GM12878 (cell line): ENCODE data around the gene ADAP1. TPM values are rescaled to one million over a fixed set of nuclear protein-coding genes. Genes with fewer than 3 reads are reported as not detected.

ENCODE experiments used
- ATAC-seq: fragments of 200-7000 bp; cut with Tn5 transposase; 3 replicates; pipeline ENCODE4 v1.9.1; 2020; ENCODE audit warnings: mild to moderate bottlenecking, moderate library complexity
- BruUV-seq: library from RNA; stranded (reverse); fragments of 400-500 nt; replicated peaks from 2 replicates; lab custom pipeline; 2021; lab: Mats Ljungman, UMichigan
- CTCF ChIA-PET: fragments of 300-600 bp; sonication (Branson Sonifier 250); formaldehyde crosslinking; extraction: SDS; loops from one replicate; lab custom pipeline; 2021; ENCODE audit warnings: inconsistent platforms; lab: Yijun Ruan, JAX
- POLR2A ChIA-PET: fragments of 350-600 bp; formaldehyde crosslinking; extraction: SDS; loops from one replicate; lab custom pipeline; 2021; ENCODE audit warnings: inconsistent platforms; lab: Charles Lee
- RAD21 ChIA-PET: fragments of 300-600 bp; sonication (Branson Sonifier 250); formaldehyde crosslinking; loops from one replicate; lab custom pipeline; 2023; ENCODE audit warnings: antibody characterized with exemption; ENCODE audit not compliant: unreplicated experiment; lab: Charles Lee
- SMC1A ChIA-PET: fragments of 300-600 bp; sonication (Branson Sonifier 250); formaldehyde crosslinking; loops from one replicate; lab custom pipeline; 2023; ENCODE audit not compliant: unreplicated experiment, uncharacterized antibody; lab: Charles Lee
- DNase-seq: peaks from one replicate; pipeline ENCODE4 v3.0.0-alpha.2; 2011; ENCODE audit warnings: low read depth, low spot score
- FAIRE-seq: peaks from 3 replicates; lab custom pipeline; 2011; peaks lifted over from hg19 to GRCh38; lab: Jason Lieb, UNC
- H2AFZ ChIP-seq: 2 replicates; pipeline ENCODE4 v1.6.0; 2011; ENCODE audit warnings: low read depth, low read length, control low read depth; ENCODE audit not compliant: control insufficient read depth
- H3K27ac ChIP-seq: 2 replicates; pipeline ENCODE4 v1.5.1; 2011; ENCODE audit warnings: control low read depth; ENCODE audit not compliant: control insufficient read depth, insufficient read depth
- H3K27me3 ChIP-seq, 2 experiments: replicated peaks in 1 of 2; 2 replicates each; pipeline versions ENCODE4 v1.6.0 to v1.6.1; 2011; ENCODE audit warnings: low read length in 1 of 2; ENCODE audit not compliant: control insufficient read depth in 2 of 2, insufficient read depth in 2 of 2
- H3K36me3 ChIP-seq, 2 experiments: 2 replicates each; pipeline ENCODE4 v1.5.1; 2011; ENCODE audit warnings: low read length in 1 of 2; ENCODE audit not compliant: control insufficient read depth in 2 of 2, insufficient read depth in 2 of 2
- H3K4me1 ChIP-seq: 2 replicates; pipeline ENCODE4 v1.6.1; 2011; ENCODE audit warnings: mild to moderate bottlenecking, low read length, moderate library complexity, mixed read lengths; ENCODE audit not compliant: control insufficient read depth, insufficient read depth
- H3K4me2 ChIP-seq: 2 replicates; pipeline ENCODE4 v1.6.0; 2011; ENCODE audit warnings: control low read depth; ENCODE audit not compliant: control insufficient read depth, insufficient read depth
- H3K4me3 ChIP-seq: fragments of 200-600 bp; sonication (generic); 2 replicates; pipeline ENCODE4 v1.5.1; 2016
- H3K79me2 ChIP-seq: 2 replicates; pipeline ENCODE4 v1.6.0; 2011; ENCODE audit warnings: low read length; ENCODE audit not compliant: control insufficient read depth, insufficient read depth
- H3K9ac ChIP-seq: 2 replicates; pipeline ENCODE4 v1.8.0; 2011; ENCODE audit warnings: low read length, control low read depth, mixed read lengths; ENCODE audit not compliant: control insufficient read depth, insufficient read depth
- H3K9me3 ChIP-seq: replicated peaks from 3 replicates; pipeline ENCODE4 v1.5.1; 2011; ENCODE audit warnings: mild to moderate bottlenecking, low read length; ENCODE audit not compliant: control insufficient read depth, insufficient read depth
- H4K20me1 ChIP-seq: 2 replicates; pipeline ENCODE4 v1.6.0; 2011; ENCODE audit not compliant: control insufficient read depth, insufficient read depth
- EZH2 ChIP-seq: IDR thresholded peaks from 2 replicates; pipeline ENCODE4 v1.6.1; 2012; ENCODE audit warnings: low read depth, mild to moderate bottlenecking, control low read depth, inconsistent platforms, low read length, borderline replicate concordance; ENCODE audit not compliant: control insufficient read depth
- MXI1 ChIP-seq: fragments of 150-350 bp; IDR thresholded peaks from 2 replicates; pipeline ENCODE4 v1.6.1; 2011; ENCODE audit warnings: low read depth, mild to moderate bottlenecking, inconsistent platforms, low read length, improper control_type of control experiment
- SIX5 ChIP-seq: IDR thresholded peaks from 2 replicates; pipeline ENCODE4 v1.6.1; 2011; ENCODE audit warnings: mild to moderate bottlenecking, low read depth, low read length, moderate library complexity; ENCODE audit not compliant: severe bottlenecking
- TAF1 ChIP-seq: IDR thresholded peaks from 2 replicates; pipeline ENCODE4 v1.6.1; 2011; ENCODE audit warnings: mild to moderate bottlenecking, low read depth, low read length, borderline replicate concordance
- TCF3 ChIP-seq: IDR thresholded peaks from 2 replicates; pipeline ENCODE4 v1.6.1; 2012; ENCODE audit warnings: low read depth, mild to moderate bottlenecking, low read length, borderline replicate concordance; ENCODE audit not compliant: insufficient read depth
- WGBS: methylation state at CpG from one replicate; pipeline ENCODE4 v1.1.6; 2016; ENCODE audit warnings: low lambda C conversion rate; ENCODE audit not compliant: insufficient replicate concordance, insufficient coverage; ENCODE audit errors: missing lambda C conversion rate; 5-methylcytosine and 5-hydroxymethylcytosine counted together
- in situ Hi-C: fragments of 300-500 bp; cut with MboI; formaldehyde crosslinking; loops from 9 replicates; pipeline ENCODE4 v1.14.3; 2018; ENCODE audit warnings: mixed read lengths
- intact Hi-C: fragments of 100-400 bp; cut with micrococcal nuclease; formaldehyde crosslinking; loops from one replicate; pipeline ENCODE4 v1.14.2; 2022; ENCODE audit not compliant: unreplicated experiment
- polyA plus RNA-seq, 11 experiments: library from polyadenylated mRNA; depleted of rRNA in 4 of 11; unstranded in 6 of 11; stranded (reverse) in 5 of 11; fragments of >200 nt; fragmentation: Nextera tagmentation in 4 of 11; fragmentation: Illumina TruSeq in 1 of 11; extraction: Ambion mirVana in 4 of 11; extraction: Trizol in 1 of 11; gene quantifications; 1 replicate in 1 of 11; 2 replicates in 10 of 11; pipeline versions ENCODE4 v1.2.1 to v1.2.3, GENCODE V29; 2011 to 2016; ENCODE audit warnings: inconsistent platforms in 2 of 11, missing spikeins in 2 of 11, low read depth in 1 of 11
- total RNA-seq, 4 experiments: library from RNA; depleted of rRNA in 3 of 4; stranded (reverse); fragments of >200 nt in 3 of 4; fragmentation: Illumina TruSeq in 1 of 4; extraction: Trizol in 1 of 4; gene quantifications; 2 replicates each; pipeline versions ENCODE4 v1.2.1 to v1.2.3, GENCODE V29; 2013 to 2021
- TF ChIP-seq, protein P1 (sequence below): fragments of 450-650 bp; IDR thresholded peaks from 2 replicates; pipeline ENCODE4 v1.6.1; 2017; ENCODE audit warnings: mild to moderate bottlenecking, low read depth, inconsistent platforms; ENCODE audit not compliant: poor library complexity, severe bottlenecking

ADAP1 gene
- total and polyA plus RNA-seq, 10 of the 15 experiments (the other 5 are each of a cell fraction or from before 2014, with no cell fraction given) = 0.22 to 44.2 (median 22.0) TPM; not detected in 1

DNA sequence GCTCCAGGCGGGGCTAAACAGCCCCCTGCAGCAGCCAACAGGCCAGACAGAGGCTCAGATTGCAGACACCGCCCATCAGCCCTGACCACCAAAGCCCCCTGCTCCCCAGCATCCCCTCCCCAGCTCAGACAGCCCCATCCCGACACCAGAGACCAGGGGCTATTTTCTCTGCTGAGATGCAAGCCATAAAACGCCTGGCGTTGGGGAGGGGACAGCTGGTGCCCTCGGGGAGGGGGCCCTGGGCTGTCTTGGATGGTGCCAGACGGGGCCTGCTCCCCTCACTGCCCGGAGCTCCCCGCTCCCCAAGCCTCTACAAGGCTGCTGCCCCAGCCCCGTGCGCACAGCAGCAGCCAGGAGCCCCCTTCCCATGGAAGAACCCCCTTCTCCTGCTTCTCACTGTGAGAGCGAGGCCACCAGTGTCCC is 46.3 kb downstream of the ADAP1 start:
- H3K4me3 ChIP-seq = no peak overlapping the region
- POLR2A ChIA-PET = interaction anchor here (0.6 kb wide), 1 partner anchor 66 kb away, joined by 5 read pairs; no protein-coding TSS in a partner anchor
- peaks cover 16% of the 10 kb centered on the region for H3K4me1 ChIP-seq
- no peaks in the 10 kb centered on the region for H3K9me3 ChIP-seq
- intact Hi-C loops = loop anchor here (2.0 to 10.0 kb wide), 3 partner anchors 15 to 157 kb away; partner anchors contain the start of gene ADAP1
- DNase-seq = no peak
- SMC1A ChIA-PET = interaction anchor here (1.3 to 4.2 kb wide), 4 partner anchors 15 to 48 kb away, joined by 6 to 31 read pairs (median 20); partner anchors contain the start of gene ADAP1
- no peaks in the 10 kb centered on the region; the same call in none of the 2 replicates for H3K79me2 ChIP-seq
- CTCF ChIA-PET = interaction anchor here (0.9 to 3.9 kb wide), 8 partner anchors 14 to 268 kb away, joined by 3 to 20 read pairs (median 6); no protein-coding TSS in a partner anchor
- no peaks in the 10 kb centered on the region for H3K27me3 ChIP-seq
- no peak overlapping the region for H3K4me2 ChIP-seq
- no peak overlapping the region for H2AFZ ChIP-seq
- no peak for FAIRE-seq
- peaks cover 0 to 9% of the 10 kb centered on the region in 2 experiments; a peak in 2 of 4 replicates for H3K36me3 ChIP-seq
- H4K20me1 ChIP-seq = no peaks in the 10 kb centered on the region
- H3K27ac ChIP-seq = no peak overlapping the region
- BruUV-seq = no TSS peak
- ATAC-seq = no peak; the same call in 2 of the 3 replicates
- in situ Hi-C loops = no loop called here
- RAD21 ChIA-PET = interaction anchor here (0.9 to 3.1 kb wide), 4 partner anchors 65 to 268 kb away, joined by 3 to 20 read pairs (median 8); no protein-coding TSS in a partner anchor
- TF ChIP-seq TCF3 = no peak
- TF ChIP-seq MXI1 = no peak
- TF ChIP-seq SIX5 = no peak
- TF ChIP-seq, protein P1, sequence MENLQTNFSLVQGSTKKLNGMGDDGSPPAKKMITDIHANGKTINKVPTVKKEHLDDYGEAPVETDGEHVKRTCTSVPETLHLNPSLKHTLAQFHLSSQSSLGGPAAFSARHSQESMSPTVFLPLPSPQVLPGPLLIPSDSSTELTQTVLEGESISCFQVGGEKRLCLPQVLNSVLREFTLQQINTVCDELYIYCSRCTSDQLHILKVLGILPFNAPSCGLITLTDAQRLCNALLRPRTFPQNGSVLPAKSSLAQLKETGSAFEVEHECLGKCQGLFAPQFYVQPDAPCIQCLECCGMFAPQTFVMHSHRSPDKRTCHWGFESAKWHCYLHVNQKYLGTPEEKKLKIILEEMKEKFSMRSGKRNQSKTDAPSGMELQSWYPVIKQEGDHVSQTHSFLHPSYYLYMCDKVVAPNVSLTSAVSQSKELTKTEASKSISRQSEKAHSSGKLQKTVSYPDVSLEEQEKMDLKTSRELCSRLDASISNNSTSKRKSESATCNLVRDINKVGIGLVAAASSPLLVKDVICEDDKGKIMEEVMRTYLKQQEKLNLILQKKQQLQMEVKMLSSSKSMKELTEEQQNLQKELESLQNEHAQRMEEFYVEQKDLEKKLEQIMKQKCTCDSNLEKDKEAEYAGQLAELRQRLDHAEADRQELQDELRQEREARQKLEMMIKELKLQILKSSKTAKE = no peak
- no peak for TF ChIP-seq TAF1
- no peak for TF ChIP-seq EZH2
- TF ChIP-seq, all 136 proteins: peak for 0
- WGBS = 40% methylated on average over 11 of the region's 12 CpGs
- H3K9ac ChIP-seq = no peak overlapping the region
